DOHH2 (cell line): ENCODE data around the gene EDARADD.

ENCODE experiments used
- H3F3A ChIP-seq: fragments of 200-600 bp; sonication (generic), shearing (Covaris generic); 2 replicates; pipeline ENCODE4 v1.6.0; 2016; ENCODE audit warnings: antibody characterized with exemption, mild to moderate bottlenecking; ENCODE audit not compliant: control insufficient read depth, insufficient read depth
- H3K27ac ChIP-seq: fragments of 200-600 bp; sonication (generic); 2 replicates; pipeline ENCODE4 v1.5.1; 2014; ENCODE audit warnings: low read depth, mild to moderate bottlenecking, low read length, moderate library complexity
- H3K27me3 ChIP-seq: fragments of 200-600 bp; sonication (generic); 2 replicates; pipeline ENCODE4 v1.6.1; 2014; ENCODE audit warnings: mild to moderate bottlenecking, low read length, mixed read lengths; ENCODE audit not compliant: control insufficient read depth
- H3K36me3 ChIP-seq: fragments of 200-600 bp; sonication (generic); 2 replicates; pipeline ENCODE4 v1.6.1; 2014; ENCODE audit warnings: mild to moderate bottlenecking, low read length, moderate library complexity, mixed read lengths; ENCODE audit not compliant: control insufficient read depth
- H3K4me1 ChIP-seq: fragments of 200-600 bp; sonication (generic); 2 replicates; pipeline ENCODE4 v1.6.1; 2014; ENCODE audit warnings: mild to moderate bottlenecking, low read length, mixed read lengths; ENCODE audit not compliant: control insufficient read depth
- H3K4me2 ChIP-seq: fragments of 200-600 bp; sonication (generic); 2 replicates; pipeline ENCODE4 v1.6.0; 2014; ENCODE audit warnings: mild to moderate bottlenecking, low read length, moderate library complexity
- H3K4me3 ChIP-seq: fragments of 200-600 bp; sonication (generic); 2 replicates; pipeline ENCODE4 v1.5.1; 2014; ENCODE audit warnings: mild to moderate bottlenecking, low read length, mixed read lengths
- H3K79me2 ChIP-seq: fragments of 200-600 bp; sonication (generic); 2 replicates; pipeline ENCODE4 v1.6.1; 2014; ENCODE audit warnings: mild to moderate bottlenecking, low read length, mixed read lengths; ENCODE audit not compliant: control insufficient read depth
- H3K9me2 ChIP-seq: fragments of 200-600 bp; sonication (generic); replicated peaks from 2 replicates; pipeline ENCODE4 v1.6.1; 2014; ENCODE audit warnings: mild to moderate bottlenecking, low read length, mixed read lengths; ENCODE audit not compliant: control insufficient read depth
- H3K9me3 ChIP-seq: fragments of 200-600 bp; sonication (generic); 2 replicates; pipeline ENCODE4 v1.6.1; 2014; ENCODE audit warnings: antibody characterized with exemption, low read length, mixed read lengths; ENCODE audit not compliant: control insufficient read depth, insufficient read depth
- H4K20me1 ChIP-seq: fragments of 200-600 bp; sonication (generic); 2 replicates; pipeline ENCODE4 v1.6.0; 2014; ENCODE audit warnings: low read depth, mild to moderate bottlenecking, antibody characterized with exemption, low read length, moderate library complexity; ENCODE audit not compliant: control insufficient read depth, insufficient read depth
- CTCF ChIP-seq: fragments of 200-600 bp; sonication (generic); IDR thresholded peaks from one replicate; pipeline ENCODE4 v1.5.1; 2014; ENCODE audit warnings: antibody characterized with exemption, mild to moderate bottlenecking, low read depth, low read length; ENCODE audit not compliant: poor library complexity, severe bottlenecking
- EZH2phosphoT487 ChIP-seq: fragments of 200-600 bp; sonication (generic); IDR thresholded peaks from 2 replicates; pipeline ENCODE4 v1.6.1; 2017; ENCODE audit warnings: borderline replicate concordance, mild to moderate bottlenecking, antibody characterized with exemption, low read length, moderate library complexity, mixed read lengths

Gene EDARADD

GRCh38 chr1:236494082-236494481 is 100.0 kb downstream of the EDARADD start:
- H3K27ac ChIP-seq = no peak overlapping the region
- peaks cover 9% of the 10 kb centered on the region; the same call in 1 of the 2 replicates for H3K27me3 ChIP-seq
- TF ChIP-seq EZH2phosphoT487 (no peak), CTCF (no peak)
- H3K9me2 ChIP-seq = no peaks in the 10 kb centered on the region
- H3K4me2 ChIP-seq = no peak overlapping the region
- H3K79me2 ChIP-seq = no peaks in the 10 kb centered on the region
- no peaks in the 10 kb centered on the region for H3K36me3 ChIP-seq
- H3K4me1 ChIP-seq = no peaks in the 10 kb centered on the region
- no peaks in the 10 kb centered on the region for H4K20me1 ChIP-seq
- no peak overlapping the region for H3K4me3 ChIP-seq
- no peaks in the 10 kb centered on the region for H3F3A ChIP-seq
- no peaks in the 10 kb centered on the region for H3K9me3 ChIP-seq

DNA sequence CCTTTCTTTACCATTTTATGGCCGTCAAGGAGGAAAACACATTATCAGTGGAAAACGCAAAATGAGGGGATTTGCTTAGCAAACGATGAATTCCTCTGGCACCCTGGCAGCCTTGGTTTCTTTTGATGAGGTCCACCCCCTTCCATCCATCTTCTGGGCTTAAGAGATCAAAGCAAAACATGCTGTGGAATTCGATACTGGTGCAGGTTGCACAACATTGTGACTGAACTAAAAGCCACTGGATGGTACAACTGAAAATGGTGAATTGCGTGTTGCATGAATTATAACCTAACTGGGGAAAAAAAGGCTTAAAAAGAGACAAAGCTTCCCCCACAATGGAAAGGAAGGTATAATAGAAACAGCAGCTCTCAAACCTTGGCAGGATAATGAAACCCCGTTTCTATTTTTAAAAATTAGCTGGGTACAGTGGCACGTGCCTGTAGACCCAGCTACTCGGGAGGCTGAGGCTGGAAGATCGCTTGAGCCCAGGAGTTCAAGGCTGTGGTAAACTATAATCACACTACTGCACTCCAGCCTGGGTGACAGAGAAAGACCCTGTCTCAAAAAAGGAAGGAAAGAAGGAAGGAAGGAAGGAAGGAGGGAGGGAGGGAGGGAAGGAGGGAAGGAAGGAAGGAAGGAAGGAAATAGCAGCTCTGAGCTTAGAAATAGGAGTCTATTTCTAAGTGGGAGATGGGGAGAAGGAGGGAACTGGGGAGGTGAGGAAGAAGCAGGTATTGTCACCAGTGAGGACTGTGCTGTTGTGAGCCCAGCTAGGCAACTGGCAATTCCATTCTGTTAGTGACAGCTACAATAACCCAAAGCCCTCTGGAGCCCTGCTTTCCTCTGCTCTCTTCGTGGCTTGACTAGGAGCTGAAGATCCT is 100.7 kb downstream of the EDARADD start:
- Histone ChIP-seq H3K27me3 (peaks cover 9% of the 10 kb centered on the region; the same call in 1 of the 2 replicates), H3K36me3 (no peaks in the 10 kb centered on the region)

DNA sequence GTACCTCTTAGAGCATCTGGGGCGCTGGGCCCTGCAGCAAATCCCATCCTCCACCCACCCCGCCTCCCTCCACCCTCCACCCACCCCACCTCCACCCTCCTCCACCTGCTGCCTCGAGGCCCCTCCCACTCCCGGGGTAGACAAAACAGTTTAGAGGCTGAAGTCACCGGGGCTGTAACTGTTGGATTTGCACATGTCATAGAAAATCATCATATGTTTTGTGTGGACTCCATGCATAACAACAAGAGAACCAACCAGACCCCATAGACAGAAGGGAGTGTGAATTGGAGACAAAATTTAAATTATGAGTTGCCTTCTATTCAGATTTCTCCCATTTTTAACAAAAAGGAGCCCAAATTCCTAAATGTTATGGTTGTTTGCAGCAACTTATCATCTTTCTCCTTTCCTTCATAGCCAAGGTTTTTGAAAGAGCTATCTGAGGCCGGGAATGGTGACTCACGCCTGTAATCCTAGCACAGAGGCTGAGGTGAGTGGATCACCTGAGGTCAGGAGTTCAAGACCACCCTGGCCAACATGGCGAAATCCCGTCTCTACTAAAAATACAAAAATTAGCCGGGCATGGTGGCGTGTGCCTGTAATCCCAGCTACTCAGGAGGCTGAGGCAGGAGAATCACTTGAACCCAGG is 101.5 kb downstream of the EDARADD start:
- H3F3A ChIP-seq = no peaks in the 10 kb centered on the region
- no peaks in the 10 kb centered on the region for H3K9me3 ChIP-seq
- H3K9me2 ChIP-seq = no peaks in the 10 kb centered on the region
- H3K4me3 ChIP-seq = no peak overlapping the region
- H3K79me2 ChIP-seq = no peaks in the 10 kb centered on the region
- H3K36me3 ChIP-seq = no peaks in the 10 kb centered on the region
- no peak for TF ChIP-seq CTCF
- no peak for TF ChIP-seq EZH2phosphoT487
- H3K27ac ChIP-seq = no peak overlapping the region
- no peaks in the 10 kb centered on the region for H4K20me1 ChIP-seq
- peaks cover 8% of the 10 kb centered on the region; the same call in 1 of the 2 replicates for H3K27me3 ChIP-seq
- H3K4me1 ChIP-seq = no peaks in the 10 kb centered on the region
- no peak overlapping the region for H3K4me2 ChIP-seq

More for the DNA sequence above, 100.7 kb downstream of the EDARADD start:
- Histone ChIP-seq H3K9me3 (no peaks in the 10 kb centered on the region), H3K9me2 (no peaks in the 10 kb centered on the region), H3K79me2 (no peaks in the 10 kb centered on the region), H3K4me2 (no peak overlapping the region), H3K4me3 (no peak overlapping the region), H4K20me1 (no peaks in the 10 kb centered on the region), H3F3A (no peaks in the 10 kb centered on the region), H3K27ac (no peak overlapping the region), H3K4me1 (no peaks in the 10 kb centered on the region)
- TF ChIP-seq EZH2phosphoT487 (no peak), CTCF (no peak)
